SK-MEL-5 (cell line): ENCODE data around the gene RFPL4AL1. TPM values are rescaled to one million over a fixed set of nuclear protein-coding genes. Genes with fewer than 3 reads are reported as not detected.

ENCODE experiments used
- DNase-seq: peaks from one replicate; pipeline ENCODE4 v3.0.0-alpha.2; 2016; ENCODE audit warnings: low read depth, low spot score
- in situ Hi-C: cut with HindIII; loops from 2 replicates; pipeline ENCODE4 v1.10.0; 2016; ENCODE audit warnings: low sequenced_read_pairs, high pct_unique_total_duplicates, low pct_unique_long_range_greater_than_20kb
- total RNA-seq: library from RNA; depleted of rRNA; stranded (reverse); fragments of >200 nt; shearing (Covaris generic); gene quantifications from 2 replicates; pipeline ENCODE4 v1.2.3, GENCODE V29; 2014; rRNA removed

Gene RFPL4AL1
- total RNA-seq, 1 experiment from 2014 or later = not detected

GRCh38 chr19:55811340-55811739, 42.4 kb downstream of the RFPL4AL1 start:
- no peak for DNase-seq
- in situ Hi-C loops = no loop called here

- in situ Hi-C loops = no loop called here
- no peak for DNase-seq
Measured at GRCh38 chr19:55812449-55812848, 43.5 kb downstream of the RFPL4AL1 start.

- in situ Hi-C loops = no loop called here
- DNase-seq = no peak
Measured at GRCh38 chr19:55813906-55814305, 45.0 kb downstream of the RFPL4AL1 start.

- no peak for DNase-seq
- in situ Hi-C loops = no loop called here
Measured at GRCh38 chr19:55820037-55820436, 51.1 kb downstream of the RFPL4AL1 start.

Other genes with a start within 250 kb of the RFPL4AL1 start
- not detected in 2 replicates for gene SBK2, start 232.0 kb upstream of the RFPL4AL1 start, total RNA-seq
- gene SBK3, start 223.6 kb upstream of the RFPL4AL1 start, total RNA-seq = not detected in 2 replicates
- 2.4 and 3.8 TPM in 2 replicates for gene ZNF579, start 188.3 kb upstream of the RFPL4AL1 start, total RNA-seq
- gene FIZ1, start 169.6 kb upstream of the RFPL4AL1 start, total RNA-seq = 1.9 and 5.3 TPM in 2 replicates
- gene ZNF524, start 168.8 kb upstream of the RFPL4AL1 start, total RNA-seq = 4.7 and 5.5 TPM in 2 replicates
- gene ZNF865, start 163.5 kb upstream of the RFPL4AL1 start, total RNA-seq = 0.69 and 0.85 TPM in 2 replicates
- gene ZNF784, start 144.6 kb upstream of the RFPL4AL1 start, total RNA-seq = 1.7 and 1.8 TPM in 2 replicates
- gene ZNF580, start 128.1 kb upstream of the RFPL4AL1 start, total RNA-seq = 2.8 and 4.0 TPM in 2 replicates
- gene ZNF581, start 125.5 kb upstream of the RFPL4AL1 start, total RNA-seq = 10.6 and 15.3 TPM in 2 replicates
- 8.3 and 10.1 TPM in 2 replicates for gene CCDC106, start 120.9 kb upstream of the RFPL4AL1 start, total RNA-seq
- 131 and 139 TPM in 2 replicates for gene U2AF2, start 114.1 kb upstream of the RFPL4AL1 start, total RNA-seq
- gene EPN1, start 93.9 kb upstream of the RFPL4AL1 start, total RNA-seq = 25.3 and 29.0 TPM in 2 replicates
- gene NLRP9, start 30.7 kb upstream of the RFPL4AL1 start, total RNA-seq = not detected in 2 replicates
- gene RFPL4A, start 10.0 kb upstream of the RFPL4AL1 start, total RNA-seq = not detected in 2 replicates
- 0.21 and 0.37 TPM in 2 replicates for gene NLRP11, start 62.9 kb downstream of the RFPL4AL1 start, total RNA-seq
- 0.11 and 0.55 TPM in 2 replicates for gene NLRP4, start 67.4 kb downstream of the RFPL4AL1 start, total RNA-seq
- gene NLRP13, start 163.2 kb downstream of the RFPL4AL1 start, total RNA-seq = not detected in 2 replicates
- gene NLRP8, start 178.7 kb downstream of the RFPL4AL1 start, total RNA-seq = not detected in 2 replicates
- not detected in 2 replicates for gene NLRP5, start 217.7 kb downstream of the RFPL4AL1 start, total RNA-seq